ENCODE measurements around the gene AK3. TPM values are rescaled to one million over a fixed set of nuclear protein-coding genes. Genes with fewer than 3 reads are reported as not detected.

AK3 gene
- total and polyA plus RNA-seq, 2 donors (not counting 3 experiments of a cell fraction or from before 2014, with no cell fraction given): 20.6 to 42.3 TPM

DNA sequence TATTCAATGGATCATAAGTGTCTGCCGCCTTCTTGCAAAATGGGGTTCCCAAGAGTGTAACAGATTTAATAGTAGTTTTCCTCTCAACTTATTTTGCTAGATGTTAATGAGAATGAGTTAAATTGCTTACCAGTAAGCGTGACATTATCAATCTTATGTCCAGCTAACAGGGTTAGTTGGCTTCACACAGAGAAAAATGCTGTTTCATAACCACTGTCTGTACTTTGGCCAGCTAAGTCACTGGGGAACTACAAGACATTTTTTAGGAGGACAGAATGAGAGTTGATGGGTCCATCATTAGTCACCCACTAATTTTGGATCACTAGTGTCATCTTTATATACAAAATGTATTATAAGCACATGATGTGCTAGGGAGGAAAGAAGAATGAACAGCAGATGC, 60.3 kb downstream of the AK3 start:
- Histone ChIP-seq H3K4me2 (ENCODE audit: insufficient read depth, low read length) (peak overlapping the region; percentile 97), H4K20me1 (replicated peaks; ENCODE audit: control insufficient read depth, extremely low read depth, insufficient read depth, low read length) (no peaks in the 10 kb centered on the region), H3K27me3 (ENCODE audit: control insufficient read depth in 2 of 2, insufficient read depth in 2 of 2, low read length in 2 of 2) (no peaks in the 10 kb centered on the region), H2AFZ (ENCODE audit: low read depth, low read length) (no peak overlapping the region), H3K4me3 (replicated peaks in 1 of 3; ENCODE audit: insufficient read depth in 1 of 3, low read depth in 1 of 3, low read length in 3 of 3) (peak overlapping the region in 2 of 3 experiments; percentile 75 to 84), H3K36me3 (ENCODE audit: control insufficient read depth in 2 of 2, extremely low read depth in 1 of 2, insufficient read depth in 2 of 2, low read length in 2 of 2) (peaks cover 0 to 3% of the 10 kb centered on the region in 2 experiments), H3K9me3 (replicated peaks; ENCODE audit: control insufficient read depth, insufficient read depth, low read length) (no peaks in the 10 kb centered on the region), H3K9me1 (replicated peaks; ENCODE audit: control insufficient read depth, extremely low read depth, insufficient read depth, low read length) (no peaks in the 10 kb centered on the region), H3K9ac (replicated peaks; ENCODE audit: extremely low read depth, insufficient read depth, low read length) (peak overlapping the region; percentile 89), H3K27ac (ENCODE audit: insufficient read depth, low read depth, low read length) (no peak overlapping the region), H3K79me2 (ENCODE audit: control insufficient read depth, insufficient read depth, low read length) (peaks cover 22% of the 10 kb centered on the region), H3K4me1 (ENCODE audit: control insufficient read depth, extremely low read depth, insufficient read depth, low read length) (peaks cover 6% of the 10 kb centered on the region)
- TF ChIP-seq POLR2A (IDR thresholded peaks at IDR 0.05; ENCODE audit: low read depth, low read length) (no peak), GATA2 (IDR thresholded peaks at IDR 0.05; ENCODE audit: insufficient read depth, insufficient read length, low read depth, low read length) (no peak), MYC (IDR thresholded peaks at IDR 0.05; ENCODE audit: low read depth, low read length) (no peak), FOS (IDR thresholded peaks at IDR 0.05; ENCODE audit: borderline replicate concordance, insufficient read depth, low read length) (no peak), POLR2AphosphoS5 (IDR thresholded peaks at IDR 0.05; ENCODE audit: insufficient read depth, low read depth, low read length) (no peak), JUN (IDR thresholded peaks at IDR 0.05; ENCODE audit: borderline replicate concordance, insufficient read depth, insufficient read length, low read depth) (no peak), EZH2 (IDR thresholded peaks at IDR 0.05; ENCODE audit: borderline replicate concordance, low read depth, low read length, severe bottlenecking) (no peak)
- TF ChIP-seq, protein P1, sequence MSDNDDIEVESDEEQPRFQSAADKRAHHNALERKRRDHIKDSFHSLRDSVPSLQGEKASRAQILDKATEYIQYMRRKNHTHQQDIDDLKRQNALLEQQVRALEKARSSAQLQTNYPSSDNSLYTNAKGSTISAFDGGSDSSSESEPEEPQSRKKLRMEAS (IDR thresholded peaks at IDR 0.05; ENCODE audit: insufficient read depth, insufficient read length): no peak
- TF ChIP-seq, protein P2, sequence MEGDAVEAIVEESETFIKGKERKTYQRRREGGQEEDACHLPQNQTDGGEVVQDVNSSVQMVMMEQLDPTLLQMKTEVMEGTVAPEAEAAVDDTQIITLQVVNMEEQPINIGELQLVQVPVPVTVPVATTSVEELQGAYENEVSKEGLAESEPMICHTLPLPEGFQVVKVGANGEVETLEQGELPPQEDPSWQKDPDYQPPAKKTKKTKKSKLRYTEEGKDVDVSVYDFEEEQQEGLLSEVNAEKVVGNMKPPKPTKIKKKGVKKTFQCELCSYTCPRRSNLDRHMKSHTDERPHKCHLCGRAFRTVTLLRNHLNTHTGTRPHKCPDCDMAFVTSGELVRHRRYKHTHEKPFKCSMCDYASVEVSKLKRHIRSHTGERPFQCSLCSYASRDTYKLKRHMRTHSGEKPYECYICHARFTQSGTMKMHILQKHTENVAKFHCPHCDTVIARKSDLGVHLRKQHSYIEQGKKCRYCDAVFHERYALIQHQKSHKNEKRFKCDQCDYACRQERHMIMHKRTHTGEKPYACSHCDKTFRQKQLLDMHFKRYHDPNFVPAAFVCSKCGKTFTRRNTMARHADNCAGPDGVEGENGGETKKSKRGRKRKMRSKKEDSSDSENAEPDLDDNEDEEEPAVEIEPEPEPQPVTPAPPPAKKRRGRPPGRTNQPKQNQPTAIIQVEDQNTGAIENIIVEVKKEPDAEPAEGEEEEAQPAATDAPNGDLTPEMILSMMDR (IDR thresholded peaks at IDR 0.05; ENCODE audit: extremely low read depth in 1 of 2, insufficient read depth in 1 of 2, low read depth in 1 of 2, low read length in 2 of 2): no peak
- POLR2A ChIA-PET: no interaction called here
- CTCF ChIA-PET: no interaction called here
- BruUV-seq (replicated peaks): no TSS peak
- dilution Hi-C loops (cut with MboI; ENCODE audit: extremely low pct_ligation_motif_present, low sequenced_read_pairs) (no loop called here), intact Hi-C loops (cut with micrococcal nuclease) (no loop called here)
- FAIRE-seq: no peak
- no peak for DNase-seq (ENCODE audit: low read depth, low spot score)
